Liver (tissue), 9 donors: ENCODE measurements around the gene CARMIL1. TPM values are rescaled to one million over a fixed set of nuclear protein-coding genes. Genes with fewer than 3 reads are reported as not detected.

Experiments
- DNase-seq: peaks from one replicate; pipeline ENCODE4 v3.0.0-alpha.2; 2017; ENCODE audit warnings: low spot score
- H3K27ac ChIP-seq, 2 donors: one replicate each; pipeline ENCODE4 v1.7.0; 2013; ENCODE audit warnings: inconsistent platforms in 2 of 2, low read length in 2 of 2, control low read depth in 1 of 2, low read depth in 1 of 2, mild to moderate bottlenecking in 1 of 2
- H3K27me3 ChIP-seq, 4 donors: one replicate each; pipeline versions ENCODE4 v1.6.1 to v1.7.0; 2013; ENCODE audit warnings: low read length in 3 of 4, inconsistent platforms in 1 of 4, mild to moderate bottlenecking in 1 of 4, moderate library complexity in 1 of 4; ENCODE audit not compliant: control insufficient read depth in 4 of 4, insufficient read depth in 4 of 4
- H3K36me3 ChIP-seq, 4 donors: one replicate each; pipeline versions ENCODE4 v1.6.1 to v1.7.0; 2013; ENCODE audit warnings: low read length in 3 of 4, mild to moderate bottlenecking in 3 of 4, low read depth in 1 of 4, moderate library complexity in 1 of 4; ENCODE audit not compliant: control insufficient read depth in 4 of 4, insufficient read depth in 3 of 4
- H3K4me1 ChIP-seq, 4 donors: one replicate each; pipeline versions ENCODE4 v1.6.1 to v1.7.0; 2013; ENCODE audit warnings: low read length in 3 of 4, mild to moderate bottlenecking in 3 of 4, moderate library complexity in 1 of 4; ENCODE audit not compliant: control insufficient read depth in 4 of 4, insufficient read depth in 4 of 4
- H3K4me3 ChIP-seq, 3 donors: one replicate each; pipeline versions ENCODE4 v1.6.1 to v1.7.0; 2013; ENCODE audit warnings: low read length in 3 of 3, control low read depth in 1 of 3, low read depth in 1 of 3, mild to moderate bottlenecking in 1 of 3
- H3K9ac ChIP-seq, 2 donors: one replicate each; pipeline ENCODE4 v1.7.0; 2013; ENCODE audit warnings: low read length in 2 of 2, mild to moderate bottlenecking in 2 of 2, moderate library complexity in 2 of 2, control low read depth in 1 of 2, low read depth in 1 of 2
- H3K9me3 ChIP-seq, 4 donors: one replicate each; pipeline versions ENCODE4 v1.6.1 to v1.7.0; 2013; ENCODE audit warnings: low read length in 3 of 4; ENCODE audit not compliant: control insufficient read depth in 4 of 4
- ATF3 ChIP-seq: IDR thresholded peaks from 2 replicates; pipeline ENCODE4 v1.6.1; 2016; ENCODE audit warnings: antibody characterized with exemption
- EGR1 ChIP-seq, 2 donors: IDR thresholded peaks; 2 replicates each; pipeline ENCODE4 v1.6.1; 2016 to 2018; ENCODE audit warnings: antibody characterized with exemption in 2 of 2, low read depth in 2 of 2
- FOXA2 ChIP-seq: IDR thresholded peaks from 2 replicates; pipeline ENCODE4 v1.6.1; 2016; ENCODE audit warnings: antibody characterized with exemption
- GABPA ChIP-seq, 2 donors: IDR thresholded peaks in 1 of 2; conservative IDR thresholded peaks in 1 of 2; 2 replicates each; pipeline ENCODE4 v1.6.1; 2016; ENCODE audit warnings: antibody characterized with exemption in 2 of 2, mild to moderate bottlenecking in 1 of 2, moderate library complexity in 1 of 2
- HNF4A ChIP-seq, 2 donors: conservative IDR thresholded peaks; 2 replicates each; pipeline ENCODE4 v1.6.1; 2016; ENCODE audit warnings: antibody characterized with exemption in 2 of 2, mild to moderate bottlenecking in 2 of 2
- HNF4G ChIP-seq: IDR thresholded peaks from 2 replicates; pipeline ENCODE4 v1.6.1; 2016; ENCODE audit warnings: antibody characterized with exemption
- NR2F2 ChIP-seq: IDR thresholded peaks from 2 replicates; pipeline ENCODE4 v1.6.1; 2016; ENCODE audit warnings: antibody characterized with exemption
- YY1 ChIP-seq: IDR thresholded peaks from 2 replicates; pipeline ENCODE4 v1.6.1; 2016; ENCODE audit warnings: antibody characterized with exemption, mild to moderate bottlenecking
- WGBS: extraction: QIAGEN DNeasy Blood & Tissue Kit; methylation state at CpG from one replicate; pipeline ENCODE4 v1.1.7; 2013; 5-methylcytosine and 5-hydroxymethylcytosine counted together
- polyA plus RNA-seq, 2 donors: library from polyadenylated mRNA; stranded (reverse) in 1 of 2; unstranded in 1 of 2; fragments of 200-250 nt in 1 of 2; fragments of >200 nt in 1 of 2; fragmentation: Nextera tagmentation in 1 of 2; extraction: Ambion mirVana in 1 of 2; gene quantifications; one replicate each; pipeline versions ENCODE4 v1.2.1 to v1.2.3, GENCODE V29; 2013 to 2015
- total RNA-seq, 2 donors: library from RNA; depleted of rRNA; stranded (reverse); fragments of >200 nt; gene quantifications; one replicate each; pipeline ENCODE4 v1.2.3, GENCODE V29; 2014
- TF ChIP-seq, protein P1 (sequence below): IDR thresholded peaks from 2 replicates; pipeline ENCODE4 v1.6.1; 2016; ENCODE audit warnings: antibody characterized with exemption, mild to moderate bottlenecking
- TF ChIP-seq, protein P2 (sequence below): fragments of 150-350 bp; IDR thresholded peaks from 2 replicates; pipeline ENCODE4 v1.5.1; 2017; ENCODE audit warnings: improper control_type of control experiment, low read depth, low read length; ENCODE audit not compliant: missing input control
- TF ChIP-seq, protein P3 (sequence below): IDR thresholded peaks from 2 replicates; pipeline ENCODE4 v1.6.1; 2016; ENCODE audit warnings: antibody characterized with exemption
- donor health status: healthy.
- donor health status: healthy.
- donor health status: healthy.
- donor health status: healthy.
- donor health status: healthy.

Gene CARMIL1
- total and polyA plus RNA-seq, 4 donors, result 1.4 to 9.5 (median 3.5) TPM

DNA sequence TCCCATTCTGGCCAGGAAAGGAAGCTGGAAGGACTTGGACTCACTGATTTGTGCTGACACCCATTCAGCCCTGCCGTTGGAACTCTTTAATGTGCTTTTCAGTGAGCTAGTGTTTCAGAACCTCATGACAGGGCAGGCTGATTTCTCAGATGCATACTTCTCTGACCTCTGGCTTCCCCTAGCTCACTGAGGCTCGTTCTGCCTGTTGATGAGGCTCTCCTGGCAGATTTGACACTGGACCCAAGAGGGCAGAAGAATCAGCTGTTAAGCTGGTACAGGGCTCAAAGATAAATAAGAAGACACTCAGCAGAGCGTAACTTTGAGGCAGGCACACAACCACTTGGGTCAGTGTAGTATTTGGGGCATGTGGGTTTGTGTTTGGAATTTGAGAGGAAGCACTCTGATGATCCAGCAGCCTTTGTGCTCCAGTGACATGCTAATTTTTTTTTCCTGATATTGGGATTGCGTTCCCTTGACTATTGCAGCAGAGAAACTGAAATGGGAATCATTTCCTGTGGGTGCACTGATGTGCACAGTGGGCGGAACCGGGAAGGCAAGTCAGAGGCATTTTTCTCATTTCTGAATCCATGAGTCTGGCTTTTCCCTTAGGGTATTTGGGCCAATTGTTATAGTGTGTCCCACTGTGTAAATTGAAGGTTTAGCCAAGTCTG is 80.2 kb downstream of the CARMIL1 start:
- Histone ChIP-seq H3K27me3 (no peaks in the 10 kb centered on the region), H3K4me1 (no peaks in the 10 kb centered on the region), H3K27ac (peak overlapping the region in 1 of 2 donors; percentile 6), H3K9ac (no peak overlapping the region), H3K4me3 (no peak overlapping the region), H3K36me3 (no peaks in the 10 kb centered on the region), H3K9me3 (no peaks in the 10 kb centered on the region)
- WGBS, result 69% methylated on average over 6 of the region's 6 CpGs
- TF ChIP-seq EGR1 (IDR thresholded peaks at IDR 0.05; ENCODE audit: low read depth in 2 of 2), result no peak
- TF ChIP-seq, protein P1, sequence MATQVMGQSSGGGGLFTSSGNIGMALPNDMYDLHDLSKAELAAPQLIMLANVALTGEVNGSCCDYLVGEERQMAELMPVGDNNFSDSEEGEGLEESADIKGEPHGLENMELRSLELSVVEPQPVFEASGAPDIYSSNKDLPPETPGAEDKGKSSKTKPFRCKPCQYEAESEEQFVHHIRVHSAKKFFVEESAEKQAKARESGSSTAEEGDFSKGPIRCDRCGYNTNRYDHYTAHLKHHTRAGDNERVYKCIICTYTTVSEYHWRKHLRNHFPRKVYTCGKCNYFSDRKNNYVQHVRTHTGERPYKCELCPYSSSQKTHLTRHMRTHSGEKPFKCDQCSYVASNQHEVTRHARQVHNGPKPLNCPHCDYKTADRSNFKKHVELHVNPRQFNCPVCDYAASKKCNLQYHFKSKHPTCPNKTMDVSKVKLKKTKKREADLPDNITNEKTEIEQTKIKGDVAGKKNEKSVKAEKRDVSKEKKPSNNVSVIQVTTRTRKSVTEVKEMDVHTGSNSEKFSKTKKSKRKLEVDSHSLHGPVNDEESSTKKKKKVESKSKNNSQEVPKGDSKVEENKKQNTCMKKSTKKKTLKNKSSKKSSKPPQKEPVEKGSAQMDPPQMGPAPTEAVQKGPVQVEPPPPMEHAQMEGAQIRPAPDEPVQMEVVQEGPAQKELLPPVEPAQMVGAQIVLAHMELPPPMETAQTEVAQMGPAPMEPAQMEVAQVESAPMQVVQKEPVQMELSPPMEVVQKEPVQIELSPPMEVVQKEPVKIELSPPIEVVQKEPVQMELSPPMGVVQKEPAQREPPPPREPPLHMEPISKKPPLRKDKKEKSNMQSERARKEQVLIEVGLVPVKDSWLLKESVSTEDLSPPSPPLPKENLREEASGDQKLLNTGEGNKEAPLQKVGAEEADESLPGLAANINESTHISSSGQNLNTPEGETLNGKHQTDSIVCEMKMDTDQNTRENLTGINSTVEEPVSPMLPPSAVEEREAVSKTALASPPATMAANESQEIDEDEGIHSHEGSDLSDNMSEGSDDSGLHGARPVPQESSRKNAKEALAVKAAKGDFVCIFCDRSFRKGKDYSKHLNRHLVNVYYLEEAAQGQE, result peak; percentile 44
- DNase-seq, result no peak

DNA sequence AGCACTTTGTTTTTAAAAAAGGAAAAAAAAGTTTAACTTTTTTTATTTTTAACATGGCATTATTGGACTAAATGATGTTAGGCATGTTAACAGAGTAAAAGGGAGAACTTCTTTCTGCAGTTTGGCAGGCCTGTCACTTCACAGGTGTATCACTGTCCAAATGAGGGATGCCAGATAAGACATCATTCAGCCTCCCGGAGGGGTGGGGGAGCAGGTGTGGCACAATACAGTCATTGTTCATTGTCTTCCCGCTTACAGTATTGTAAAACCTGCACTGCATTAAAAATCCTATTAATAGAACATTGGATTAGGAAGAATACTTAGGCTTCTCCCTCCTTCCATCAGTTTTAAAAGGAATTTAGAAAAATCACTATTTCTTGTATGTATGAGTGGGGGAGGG is 80.7 kb downstream of the CARMIL1 start:
- Histone ChIP-seq H3K27me3 (no peaks in the 10 kb centered on the region), H3K9ac (no peak overlapping the region), H3K4me3 (no peak overlapping the region), H3K4me1 (peaks cover 0 to 1% (median 0%) of the 10 kb centered on the region in 4 donors), H3K27ac (no peak overlapping the region), H3K9me3 (no peaks in the 10 kb centered on the region), H3K36me3 (no peaks in the 10 kb centered on the region)
- WGBS, result 84% methylated on average over 2 of the region's 2 CpGs
- no peak for DNase-seq
- TF ChIP-seq, protein P2, sequence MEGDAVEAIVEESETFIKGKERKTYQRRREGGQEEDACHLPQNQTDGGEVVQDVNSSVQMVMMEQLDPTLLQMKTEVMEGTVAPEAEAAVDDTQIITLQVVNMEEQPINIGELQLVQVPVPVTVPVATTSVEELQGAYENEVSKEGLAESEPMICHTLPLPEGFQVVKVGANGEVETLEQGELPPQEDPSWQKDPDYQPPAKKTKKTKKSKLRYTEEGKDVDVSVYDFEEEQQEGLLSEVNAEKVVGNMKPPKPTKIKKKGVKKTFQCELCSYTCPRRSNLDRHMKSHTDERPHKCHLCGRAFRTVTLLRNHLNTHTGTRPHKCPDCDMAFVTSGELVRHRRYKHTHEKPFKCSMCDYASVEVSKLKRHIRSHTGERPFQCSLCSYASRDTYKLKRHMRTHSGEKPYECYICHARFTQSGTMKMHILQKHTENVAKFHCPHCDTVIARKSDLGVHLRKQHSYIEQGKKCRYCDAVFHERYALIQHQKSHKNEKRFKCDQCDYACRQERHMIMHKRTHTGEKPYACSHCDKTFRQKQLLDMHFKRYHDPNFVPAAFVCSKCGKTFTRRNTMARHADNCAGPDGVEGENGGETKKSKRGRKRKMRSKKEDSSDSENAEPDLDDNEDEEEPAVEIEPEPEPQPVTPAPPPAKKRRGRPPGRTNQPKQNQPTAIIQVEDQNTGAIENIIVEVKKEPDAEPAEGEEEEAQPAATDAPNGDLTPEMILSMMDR, result no peak
- TF ChIP-seq FOXA2 (no peak), YY1 (no peak), ATF3 (no peak), GABPA (IDR thresholded peaks at IDR 0.05 in 1 of 2, conservative IDR thresholded peaks at IDR 0.05 in 1 of 2) (no peak)

GRCh38 chr6:25360621-25361020 is 81.4 kb downstream of the CARMIL1 start:
- WGBS, result 74% methylated on average over 1 of the region's 1 CpG
- Histone ChIP-seq H3K4me3 (no peak overlapping the region), H3K4me1 (peaks cover 0 to 1% (median 0%) of the 10 kb centered on the region in 4 donors), H3K27me3 (no peaks in the 10 kb centered on the region), H3K36me3 (no peaks in the 10 kb centered on the region), H3K9ac (no peak overlapping the region), H3K9me3 (no peaks in the 10 kb centered on the region), H3K27ac (no peak overlapping the region)
- TF ChIP-seq YY1 (no peak), HNF4A (conservative IDR thresholded peaks at IDR 0.05) (no peak), HNF4G (no peak), NR2F2 (no peak)
- TF ChIP-seq, protein P3, sequence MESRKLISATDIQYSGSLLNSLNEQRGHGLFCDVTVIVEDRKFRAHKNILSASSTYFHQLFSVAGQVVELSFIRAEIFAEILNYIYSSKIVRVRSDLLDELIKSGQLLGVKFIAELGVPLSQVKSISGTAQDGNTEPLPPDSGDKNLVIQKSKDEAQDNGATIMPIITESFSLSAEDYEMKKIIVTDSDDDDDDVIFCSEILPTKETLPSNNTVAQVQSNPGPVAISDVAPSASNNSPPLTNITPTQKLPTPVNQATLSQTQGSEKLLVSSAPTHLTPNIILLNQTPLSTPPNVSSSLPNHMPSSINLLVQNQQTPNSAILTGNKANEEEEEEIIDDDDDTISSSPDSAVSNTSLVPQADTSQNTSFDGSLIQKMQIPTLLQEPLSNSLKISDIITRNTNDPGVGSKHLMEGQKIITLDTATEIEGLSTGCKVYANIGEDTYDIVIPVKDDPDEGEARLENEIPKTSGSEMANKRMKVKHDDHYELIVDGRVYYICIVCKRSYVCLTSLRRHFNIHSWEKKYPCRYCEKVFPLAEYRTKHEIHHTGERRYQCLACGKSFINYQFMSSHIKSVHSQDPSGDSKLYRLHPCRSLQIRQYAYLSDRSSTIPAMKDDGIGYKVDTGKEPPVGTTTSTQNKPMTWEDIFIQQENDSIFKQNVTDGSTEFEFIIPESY, result no peak
- no peak for DNase-seq
